ENCODE measurements around the gene NISCH. TPM values are rescaled to one million over a fixed set of nuclear protein-coding genes. Genes with fewer than 3 reads are reported as not detected.

The NISCH gene
- total and polyA plus RNA-seq, 7 donors, result 14.3 to 33.4 (median 23.6) TPM

- Histone ChIP-seq H3K9me3 (no peaks in the 10 kb centered on the region), H3K27me3 (ENCODE audit: insufficient read depth in 3 of 3, low read length in 2 of 3) (no peaks in the 10 kb centered on the region), H3K4me3 (no peak overlapping the region), H3K36me3 (ENCODE audit: insufficient read depth in 1 of 2, low read depth in 1 of 2) (peaks cover 0 to 5% of the 10 kb centered on the region in 2 donors), H3K4me1 (peaks cover 6% of the 10 kb centered on the region), H3K27ac (no peak overlapping the region)
- TF ChIP-seq, protein P1, sequence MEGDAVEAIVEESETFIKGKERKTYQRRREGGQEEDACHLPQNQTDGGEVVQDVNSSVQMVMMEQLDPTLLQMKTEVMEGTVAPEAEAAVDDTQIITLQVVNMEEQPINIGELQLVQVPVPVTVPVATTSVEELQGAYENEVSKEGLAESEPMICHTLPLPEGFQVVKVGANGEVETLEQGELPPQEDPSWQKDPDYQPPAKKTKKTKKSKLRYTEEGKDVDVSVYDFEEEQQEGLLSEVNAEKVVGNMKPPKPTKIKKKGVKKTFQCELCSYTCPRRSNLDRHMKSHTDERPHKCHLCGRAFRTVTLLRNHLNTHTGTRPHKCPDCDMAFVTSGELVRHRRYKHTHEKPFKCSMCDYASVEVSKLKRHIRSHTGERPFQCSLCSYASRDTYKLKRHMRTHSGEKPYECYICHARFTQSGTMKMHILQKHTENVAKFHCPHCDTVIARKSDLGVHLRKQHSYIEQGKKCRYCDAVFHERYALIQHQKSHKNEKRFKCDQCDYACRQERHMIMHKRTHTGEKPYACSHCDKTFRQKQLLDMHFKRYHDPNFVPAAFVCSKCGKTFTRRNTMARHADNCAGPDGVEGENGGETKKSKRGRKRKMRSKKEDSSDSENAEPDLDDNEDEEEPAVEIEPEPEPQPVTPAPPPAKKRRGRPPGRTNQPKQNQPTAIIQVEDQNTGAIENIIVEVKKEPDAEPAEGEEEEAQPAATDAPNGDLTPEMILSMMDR (IDR thresholded peaks at IDR 0.05), result no peak
- peak in 1 of 2 donors; percentile 46 for DNase-seq
- 89 to 91% (median 90%) methylated on average over 14 of the region's 14 CpGs for WGBS, 3 donors
- intact Hi-C loops (cut with DNase I), result no loop called here
- no peak for ATAC-seq
These were observed 71.8 kb downstream of the NISCH start for GRCh38 chr3:52527039-52527731.

GRCh38 chr3:52527732-52528585 is 72.6 kb downstream of the NISCH start:
- Histone ChIP-seq H3K4me3 (no peak overlapping the region), H3K27me3 (ENCODE audit: insufficient read depth in 3 of 3, low read length in 2 of 3) (no peaks in the 10 kb centered on the region), H3K36me3 (ENCODE audit: insufficient read depth in 1 of 2, low read depth in 1 of 2) (peaks cover 0 to 5% of the 10 kb centered on the region in 2 donors), H3K4me1 (peaks cover 6% of the 10 kb centered on the region), H3K9me3 (no peaks in the 10 kb centered on the region), H3K27ac (no peak overlapping the region)
- TF ChIP-seq, protein P1 (IDR thresholded peaks at IDR 0.05), result no peak
- ATAC-seq (no peak), DNase-seq (peak in 1 of 2 donors; percentile 41)
- WGBS, 3 donors, result 84 to 89% (median 87%) methylated on average over 18 of the region's 18 CpGs
- intact Hi-C loops (cut with DNase I), result no loop called here

GRCh38 chr3:52528586-52529375 is 73.4 kb downstream of the NISCH start:
- WGBS, 3 donors, result 86 to 90% (median 89%) methylated on average over 25 of the region's 25 CpGs
- Histone ChIP-seq H3K27ac (no peak overlapping the region), H3K4me1 (peaks cover 6% of the 10 kb centered on the region), H3K36me3 (ENCODE audit: insufficient read depth in 1 of 2, low read depth in 1 of 2) (peaks cover 0 to 5% of the 10 kb centered on the region in 2 donors), H3K9me3 (no peaks in the 10 kb centered on the region), H3K4me3 (no peak overlapping the region), H3K27me3 (ENCODE audit: insufficient read depth in 3 of 3, low read length in 2 of 3) (no peaks in the 10 kb centered on the region)
- ATAC-seq (no peak), DNase-seq (peak in 1 of 2 donors; percentile 56)
- intact Hi-C loops (cut with DNase I), result no loop called here
- TF ChIP-seq, protein P1 (IDR thresholded peaks at IDR 0.05), result no peak

DNA sequence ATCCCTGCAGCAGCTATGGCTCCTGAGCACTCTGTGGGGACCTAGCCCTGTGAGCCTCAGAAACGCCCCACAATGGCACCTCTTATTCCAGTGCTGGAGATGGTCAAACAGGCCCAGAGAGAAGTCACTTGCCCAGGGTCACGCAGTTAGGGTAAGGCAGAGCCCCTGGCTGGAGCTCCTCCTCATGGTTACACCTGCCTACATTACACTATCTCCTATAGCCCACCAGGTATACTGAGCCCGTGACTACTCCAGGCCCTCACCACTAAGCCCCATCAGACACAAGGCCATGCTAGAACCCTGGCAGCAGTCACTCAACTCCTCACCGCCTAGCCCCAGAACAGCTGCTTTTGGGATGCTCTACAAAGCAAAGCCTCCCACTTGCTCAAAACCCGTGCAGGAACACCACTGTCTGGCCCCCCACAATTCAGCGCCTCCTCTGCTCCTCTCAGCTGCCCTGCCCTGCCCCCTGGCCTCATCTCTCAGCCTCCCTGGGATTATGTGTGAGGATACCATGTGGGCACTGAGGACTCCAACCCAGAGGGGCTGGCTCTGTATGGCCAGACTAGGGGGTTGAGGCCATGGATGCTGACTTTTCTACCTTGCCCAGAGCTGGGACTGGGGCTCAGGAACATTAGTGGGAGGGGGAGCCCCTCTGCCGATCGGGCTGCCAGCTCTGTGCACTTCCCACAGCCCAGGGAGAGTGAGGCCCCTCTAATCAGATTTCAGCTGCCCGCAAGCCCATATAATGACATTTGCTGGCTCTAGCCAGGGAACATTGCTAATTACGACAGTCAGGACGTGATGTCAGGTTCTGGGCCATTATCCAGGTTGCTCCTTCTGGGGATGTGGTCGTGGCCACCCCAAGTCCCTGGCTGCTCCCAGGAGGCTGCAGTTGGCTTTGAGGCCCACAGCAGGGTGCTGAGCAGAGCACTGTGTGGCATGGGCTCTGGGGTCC is 74.3 kb downstream of the NISCH start:
- H3K27me3 ChIP-seq (ENCODE audit: insufficient read depth in 3 of 3, low read length in 2 of 3), result no peaks in the 10 kb centered on the region
- no peak overlapping the region for H3K4me3 ChIP-seq
- WGBS, 3 donors, result 54 to 72% (median 59%) methylated on average over 12 of the region's 12 CpGs
- H3K9me3 ChIP-seq, result no peaks in the 10 kb centered on the region
- DNase-seq, result peak in 1 of 2 donors; percentile 59
- TF ChIP-seq, protein P1 (IDR thresholded peaks at IDR 0.05), result no peak
- peaks cover 6% of the 10 kb centered on the region for H3K4me1 ChIP-seq
- intact Hi-C loops (cut with DNase I), result loop anchor here (5.0 kb wide), 2 partner anchors 32 to 57 kb away; partner anchors contain the start of gene STAB1 (in 1 of the 2)
- peak in 3 of 4 donors; percentile 25 to 44 (median 38) for ATAC-seq
- H3K36me3 ChIP-seq (ENCODE audit: insufficient read depth in 1 of 2, low read depth in 1 of 2), result peaks cover 0 to 5% of the 10 kb centered on the region in 2 donors
- H3K27ac ChIP-seq, result peak overlapping the region; percentile 55
